Midbrain (tissue), 1 donor: Measurements from ENCODE around the gene VWF.
"Not testable (repeated sequence)": the region's sequence is repeated elsewhere in the genome, so short reads cannot be mapped to it uniquely, and the experiment has no call there.

ENCODE experiments used
- DNase-seq: peaks from one replicate; lab custom pipeline; 2025; lab: John Stamatoyannopoulos, UW

The VWF gene

GRCh38 chr12:6145564-6145963 lies 21.1 kb upstream of the VWF start:
- peak; percentile 13 for DNase-seq

- DNase-seq, result no peak
Measured at GRCh38 chr12:6143303-6143675, 18.8 kb upstream of the VWF start.

- DNase-seq, result not testable (repeated sequence)
Measured at GRCh38 chr12:6142368-6143302, 18.2 kb upstream of the VWF start.

DNA sequence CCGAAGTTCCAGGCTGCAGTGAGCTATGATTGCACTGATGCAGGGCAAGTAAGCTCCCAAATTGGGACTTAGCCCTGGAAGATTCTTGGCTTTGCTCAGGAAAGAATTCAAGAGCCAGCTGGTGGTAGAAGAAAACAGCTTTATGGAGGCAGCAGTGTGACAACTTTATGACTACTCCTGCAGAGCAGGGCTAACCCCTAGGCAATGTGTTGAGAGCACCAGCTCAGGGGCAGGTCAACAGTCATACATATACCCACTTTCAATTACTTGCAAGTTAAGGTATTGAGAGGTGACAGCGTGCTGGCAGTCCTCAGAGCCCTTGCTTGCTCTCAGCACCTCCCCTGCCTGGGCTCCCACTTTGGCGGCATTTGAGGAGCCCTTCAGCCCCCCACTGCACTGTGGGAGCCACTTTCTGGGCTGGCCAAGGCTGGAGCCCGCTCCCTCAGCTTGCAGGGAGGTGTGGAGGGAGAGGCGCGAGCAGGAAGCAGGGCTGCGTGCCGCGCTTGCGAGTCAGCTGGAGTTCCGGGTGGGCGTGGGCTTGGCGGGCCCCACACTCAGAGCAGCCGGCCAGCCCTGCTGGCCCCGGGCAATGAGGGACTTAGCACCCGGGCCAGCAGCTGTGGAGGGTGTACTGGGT lies 17.4 kb upstream of the VWF start:
- not testable (repeated sequence) for DNase-seq

GRCh38 chr12:6140651-6141447 lies 16.4 kb upstream of the VWF start:
- peak; percentile 19 for DNase-seq

GRCh38 chr12:6135071-6135470 lies 10.6 kb upstream of the VWF start:
- DNase-seq, result no peak

- no peak for DNase-seq
Measured at GRCh38 chr12:6133642-6134041, 9.2 kb upstream of the VWF start.

DNA sequence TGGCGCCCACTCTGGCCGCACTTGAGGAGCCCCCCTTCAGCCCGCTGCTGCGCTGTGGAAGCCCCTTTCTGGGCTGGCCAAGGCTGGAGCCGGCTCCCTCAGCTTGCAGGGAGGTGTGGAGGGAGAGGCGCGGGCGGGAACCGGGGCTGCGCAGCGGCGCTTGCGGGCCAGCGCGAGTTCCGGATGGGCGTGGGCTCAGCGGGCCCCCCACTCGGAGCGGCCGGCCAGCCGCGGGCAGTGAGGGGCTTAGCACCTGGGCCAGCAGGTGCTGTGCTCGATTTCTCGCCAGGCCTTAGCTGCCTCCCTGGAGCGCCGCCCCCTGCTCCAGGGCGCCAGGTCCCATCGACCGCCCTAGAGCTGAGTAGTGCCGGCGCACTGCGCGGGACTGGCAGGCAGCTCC lies 8.0 kb upstream of the VWF start:
- no peak for DNase-seq

DNA sequence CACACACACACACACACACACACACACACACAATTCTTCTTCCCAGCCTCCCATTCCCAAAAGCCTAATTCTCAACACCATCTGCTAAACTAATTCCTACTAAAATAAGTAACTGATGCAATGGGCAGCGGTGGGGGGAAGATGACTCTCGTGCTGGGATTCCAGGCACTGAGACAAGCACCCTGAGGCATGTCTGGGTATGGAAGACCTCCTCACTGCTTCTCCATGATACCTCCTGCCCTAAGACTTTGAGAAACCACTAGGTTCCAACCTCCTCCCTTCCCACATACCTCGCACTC lies 789 bp upstream of the VWF start:
- no peak for DNase-seq

DNA sequence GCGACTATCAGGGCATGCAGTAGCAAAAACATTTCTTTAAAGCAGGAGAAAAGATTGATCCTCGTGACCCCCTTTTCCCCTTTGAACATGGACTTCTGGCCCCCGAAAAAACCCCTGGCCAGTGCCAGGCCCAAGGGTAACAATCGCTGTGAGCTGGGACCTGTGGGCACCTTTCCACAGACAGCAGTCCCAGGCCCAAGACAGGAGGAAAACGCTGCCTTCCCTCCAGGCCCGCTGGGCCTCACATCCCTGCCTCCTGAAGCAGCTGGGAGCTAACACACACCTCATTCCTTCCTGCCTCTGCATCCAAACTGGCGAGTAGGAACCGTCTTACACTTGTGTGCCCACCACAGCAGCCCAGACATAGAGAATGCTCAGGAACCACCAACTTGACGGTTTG lies 1.2 kb downstream of the VWF start:
- no peak for DNase-seq

DNA sequence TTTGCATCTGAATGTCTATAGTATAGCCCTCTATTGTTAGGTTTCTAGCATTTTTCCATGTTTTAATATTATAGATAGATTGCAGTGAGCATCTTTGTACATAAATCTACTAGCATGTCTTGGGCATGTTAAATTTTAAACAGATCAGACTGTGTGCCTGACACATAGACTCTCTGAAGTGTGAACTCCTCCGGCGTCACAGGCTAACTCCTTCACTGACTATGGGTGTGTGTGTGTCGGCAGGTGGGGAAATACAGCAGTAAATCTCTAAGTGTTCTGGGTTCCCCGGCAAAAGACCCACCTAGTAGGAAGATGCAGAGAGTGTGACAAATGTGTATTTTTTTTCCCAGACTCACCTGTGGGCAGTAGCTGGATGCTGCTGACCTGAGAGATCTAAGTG lies 2.3 kb downstream of the VWF start:
- no peak for DNase-seq

- DNase-seq, result no peak
Measured at GRCh38 chr12:6120796-6121473, 3.5 kb downstream of the VWF start.

DNA sequence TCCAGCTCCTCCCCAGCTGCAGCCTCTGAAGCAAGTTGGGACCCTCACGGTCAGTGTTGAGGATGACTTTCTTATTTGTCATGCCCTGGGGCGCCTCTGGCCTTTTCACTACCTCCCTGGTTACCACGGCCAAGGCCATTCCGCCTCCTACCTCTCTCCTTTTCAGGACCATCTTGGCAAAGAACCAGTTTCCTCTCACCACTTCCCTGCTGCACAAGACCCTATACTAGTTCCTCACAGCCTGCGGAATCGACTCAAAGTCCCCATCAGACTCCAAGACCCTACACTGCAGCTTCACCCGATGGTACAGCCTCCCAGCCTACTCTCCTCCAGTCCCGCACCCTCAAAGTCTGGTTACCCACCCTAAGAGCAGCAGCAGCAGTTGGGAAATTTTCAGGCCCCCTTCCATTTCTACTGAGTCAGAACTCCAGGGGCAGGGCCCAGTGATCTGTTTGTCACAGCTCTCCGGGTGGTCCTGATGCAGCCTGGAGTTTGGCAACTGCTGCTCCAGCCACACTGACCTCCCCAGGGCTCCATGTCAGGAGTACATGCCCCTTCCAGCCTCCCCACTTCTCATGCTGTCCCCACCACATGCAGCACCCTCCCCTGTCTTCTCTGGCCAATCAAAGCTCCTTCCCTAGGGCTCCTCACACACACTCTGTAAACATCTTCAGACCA lies 5.4 kb downstream of the VWF start:
- DNase-seq, result no peak

GRCh38 chr12:6116471-6117021 lies 7.9 kb downstream of the VWF start:
- no peak for DNase-seq

GRCh38 chr12:6115389-6115788 lies 9.1 kb downstream of the VWF start:
- DNase-seq, result no peak

GRCh38 chr12:6114476-6114870 lies 10.0 kb downstream of the VWF start:
- DNase-seq, result no peak

GRCh38 chr12:6113691-6114475 lies 10.6 kb downstream of the VWF start:
- DNase-seq, result no peak

- no peak for DNase-seq
Measured at GRCh38 chr12:6112004-6112403, 12.5 kb downstream of the VWF start.

DNA sequence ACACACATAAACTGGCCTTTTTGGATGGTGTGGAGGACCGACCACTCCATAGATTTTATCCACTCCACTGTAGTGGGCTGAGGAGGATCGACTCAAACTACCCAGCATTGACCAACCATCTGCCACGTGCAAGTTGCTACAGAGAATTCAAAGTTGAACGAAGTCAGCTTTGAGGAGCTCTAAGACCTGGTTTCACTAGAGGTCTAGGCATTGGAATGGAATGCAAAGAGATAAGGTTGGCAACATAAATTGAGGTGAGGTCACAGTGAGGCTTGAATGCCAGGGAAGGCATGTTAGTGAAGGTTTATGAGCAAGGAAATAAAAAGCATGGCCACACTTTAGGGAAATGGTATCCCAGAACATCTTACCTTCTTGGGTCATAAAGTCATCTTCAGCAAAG lies 14.5 kb downstream of the VWF start:
- no peak for DNase-seq

DNA sequence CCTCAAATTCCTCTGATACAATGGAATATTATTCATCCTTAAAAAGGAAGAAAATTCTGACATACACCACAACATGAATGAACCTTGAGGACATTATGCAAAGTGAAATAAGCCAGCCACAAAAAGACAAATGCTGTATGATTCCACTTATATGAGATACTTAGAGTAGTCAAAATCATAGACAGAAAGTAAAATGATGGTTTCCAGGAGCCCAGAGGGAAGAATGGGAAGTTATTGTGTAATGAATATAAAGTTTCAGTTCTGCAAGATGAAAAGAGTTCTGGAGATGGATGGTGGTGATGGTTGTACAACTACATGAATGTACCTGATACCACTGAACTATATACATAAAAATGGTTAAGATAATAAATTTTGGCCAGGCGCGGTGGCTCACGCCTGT lies 18.3 kb downstream of the VWF start:
- no peak for DNase-seq

GRCh38 chr12:6104842-6105241 lies 19.6 kb downstream of the VWF start:
- no peak for DNase-seq
